SK-N-SH treated with all-trans-retinoic acid at 6 μM for 48 hours (cell line): ENCODE measurements around the gene PHLDB1.

Source experiments
- ATAC-seq: fragments of 200-7000 bp; cut with Tn5 transposase; 3 replicates; pipeline ENCODE4 v1.9.1; 2020; ENCODE audit warnings: mild to moderate bottlenecking, moderate library complexity
- ARNTL ChIP-seq: fragments of 450-650 bp; formaldehyde crosslinking; IDR thresholded peaks from 2 replicates; pipeline ENCODE4 v1.5.0; 2020; ENCODE audit warnings: low read depth, mild to moderate bottlenecking, moderate library complexity, borderline replicate concordance
- BACH2 ChIP-seq: fragments of 250-450 bp; sonication (Bioruptor Pico); IDR thresholded peaks from 2 replicates; pipeline ENCODE4 v1.9.0; 2021; ENCODE audit warnings: mild to moderate bottlenecking, borderline replicate concordance
- CREB5 ChIP-seq: fragments of 250-450 bp; sonication (Bioruptor Pico); IDR thresholded peaks from 2 replicates; pipeline ENCODE4 v1.5.1; 2020; ENCODE audit warnings: low read depth, mild to moderate bottlenecking, moderate library complexity
- CSDC2 ChIP-seq: fragments of 250-450 bp; sonication (Bioruptor Pico); IDR thresholded peaks from 2 replicates; pipeline ENCODE4 v1.5.0; 2020; ENCODE audit warnings: mild to moderate bottlenecking, moderate library complexity
- CSRNP3 ChIP-seq: fragments of 250-450 bp; sonication (Bioruptor Pico); IDR thresholded peaks from 2 replicates; pipeline ENCODE4 v1.5.1; 2021; ENCODE audit warnings: mild to moderate bottlenecking, moderate library complexity
- GLIS3 ChIP-seq: fragments of 250-450 bp; sonication (Bioruptor Pico); IDR thresholded peaks from 2 replicates; pipeline ENCODE4 v1.5.0; 2020; ENCODE audit warnings: mild to moderate bottlenecking, moderate library complexity
- ISL1 ChIP-seq: fragments of 250-450 bp; sonication (Bioruptor Pico); IDR thresholded peaks from 2 replicates; pipeline ENCODE4 v2.1.2; 2022; ENCODE audit warnings: mild to moderate bottlenecking, moderate library complexity
- POU6F1 ChIP-seq: fragments of 250-450 bp; sonication (Bioruptor Pico); IDR thresholded peaks from 2 replicates; pipeline ENCODE4 v1.8.0; 2021; ENCODE audit warnings: low read depth, mild to moderate bottlenecking, moderate library complexity, borderline replicate concordance
- PPARA ChIP-seq: fragments of 250-450 bp; sonication (Bioruptor Pico); IDR thresholded peaks from 2 replicates; pipeline ENCODE4 v1.5.0; 2020; ENCODE audit warnings: mild to moderate bottlenecking, borderline replicate concordance
- RARB ChIP-seq: fragments of 250-450 bp; sonication (Bioruptor Pico); IDR thresholded peaks from 2 replicates; pipeline ENCODE4 v1.8.0; 2021; ENCODE audit warnings: mild to moderate bottlenecking, moderate library complexity
- TOX ChIP-seq: fragments of 250-450 bp; sonication (Bioruptor Pico); IDR thresholded peaks from 2 replicates; pipeline ENCODE4 v1.8.0; 2021; ENCODE audit warnings: mild to moderate bottlenecking, moderate library complexity, borderline replicate concordance
- TSHZ2 ChIP-seq: fragments of 250-450 bp; sonication (Bioruptor Pico); IDR thresholded peaks from 2 replicates; pipeline ENCODE4 v1.5.0; 2020; ENCODE audit warnings: mild to moderate bottlenecking, moderate library complexity
- ZC3H10 ChIP-seq: fragments of 250-450 bp; sonication (Bioruptor Pico); IDR thresholded peaks from 2 replicates; pipeline ENCODE4 v1.5.1; 2021; ENCODE audit warnings: mild to moderate bottlenecking, moderate library complexity
- ZNF70 ChIP-seq: fragments of 450-650 bp; formaldehyde crosslinking; IDR thresholded peaks from 2 replicates; pipeline ENCODE4 v1.5.0; 2020; ENCODE audit warnings: mild to moderate bottlenecking, moderate library complexity
- ZNF8 ChIP-seq: fragments of 450-650 bp; formaldehyde crosslinking; IDR thresholded peaks from 2 replicates; pipeline ENCODE4 v1.5.0; 2020; ENCODE audit warnings: mild to moderate bottlenecking, moderate library complexity

PHLDB1 gene

GRCh38 chr11:118639899-118640298, 32.5 kb downstream of the PHLDB1 start:
- no peak for ATAC-seq
- TF ChIP-seq RARB (no peak), PPARA (CRISPR knock-in tag) (no peak), ARNTL (CRISPR knock-in tag) (no peak)

- TF ChIP-seq GLIS3 (CRISPR knock-in tag) (no peak), CSDC2 (no peak)
- peak; percentile 42; the same call in 2 of the 3 replicates for ATAC-seq
Observed at GRCh38 chr11:118640332-118641154, 33.1 kb downstream of the PHLDB1 start.

- TF ChIP-seq ISL1 (CRISPR knock-in tag) (no peak), CREB5 (CRISPR knock-in tag) (no peak), CSRNP3 (CRISPR knock-in tag) (no peak), ZC3H10 (CRISPR knock-in tag) (no peak), GLIS3 (CRISPR knock-in tag) (no peak), ZNF8 (CRISPR knock-in tag) (no peak), POU6F1 (CRISPR knock-in tag) (no peak), RARB (no peak), BACH2 (no peak), PPARA (CRISPR knock-in tag) (no peak), TSHZ2 (CRISPR knock-in tag) (no peak)
- ATAC-seq: no peak
Observed at GRCh38 chr11:118641397-118642019, 34.1 kb downstream of the PHLDB1 start.

GRCh38 chr11:118643142-118643994, 36.0 kb downstream of the PHLDB1 start:
- ATAC-seq: no peak
- TF ChIP-seq POU6F1 (CRISPR knock-in tag) (no peak), ZNF70 (CRISPR knock-in tag) (no peak), TOX (no peak)
